Measurements from ENCODE around the gene PPP2CA.
"Not testable (repeated sequence)": the region's sequence is repeated elsewhere in the genome, so short reads cannot be mapped to it uniquely, and the experiment has no call there.

The PPP2CA gene

GRCh38 chr5:134263801-134264200 lies 37.9 kb upstream of the PPP2CA start:
- H3K4me3 ChIP-seq (ENCODE audit: low read depth, low read length): no peak overlapping the region
- no peak for DNase-seq (ENCODE audit: low read depth)
- no peak for TF ChIP-seq CTCF (IDR thresholded peaks at IDR 0.05; ENCODE audit: insufficient read depth, low read depth, low read length, missing control alignments)

GRCh38 chr5:134262629-134263028 lies 36.8 kb upstream of the PPP2CA start:
- H3K4me3 ChIP-seq (ENCODE audit: low read depth, low read length); DNase-seq (ENCODE audit: low read depth): not testable (repeated sequence)

GRCh38 chr5:134258896-134259295 lies 33.0 kb upstream of the PPP2CA start:
- H3K4me3 ChIP-seq (ENCODE audit: low read depth, low read length): no peak overlapping the region
- no peak for DNase-seq (ENCODE audit: low read depth)

GRCh38 chr5:134257176-134257575 lies 31.3 kb upstream of the PPP2CA start:
- no peak overlapping the region for H3K4me3 ChIP-seq (ENCODE audit: low read depth, low read length)
- no peak for TF ChIP-seq CTCF (IDR thresholded peaks at IDR 0.05; ENCODE audit: insufficient read depth, low read depth, low read length, missing control alignments)
- DNase-seq (ENCODE audit: low read depth): no peak

More at GRCh38 chr5:134258896-134259295, 33.0 kb upstream of the PPP2CA start:
- TF ChIP-seq CTCF (IDR thresholded peaks at IDR 0.05; ENCODE audit: insufficient read depth, low read depth, low read length, missing control alignments): no peak

GRCh38 chr5:134255418-134256150 lies 29.7 kb upstream of the PPP2CA start:
- no peak for TF ChIP-seq CTCF (IDR thresholded peaks at IDR 0.05; ENCODE audit: insufficient read depth, low read depth, low read length, missing control alignments)
- no peak overlapping the region for H3K4me3 ChIP-seq (ENCODE audit: low read depth, low read length)
- DNase-seq (ENCODE audit: low read depth): no peak

- not testable (repeated sequence) for H3K4me3 ChIP-seq (ENCODE audit: low read depth, low read length); DNase-seq (ENCODE audit: low read depth)
Measured at GRCh38 chr5:134253368-134254153, 27.7 kb upstream of the PPP2CA start.

GRCh38 chr5:134252671-134253070 lies 26.8 kb upstream of the PPP2CA start:
- no peak for TF ChIP-seq CTCF (IDR thresholded peaks at IDR 0.05; ENCODE audit: insufficient read depth, low read depth, low read length, missing control alignments)
- no peak overlapping the region for H3K4me3 ChIP-seq (ENCODE audit: low read depth, low read length)
- DNase-seq (ENCODE audit: low read depth): no peak

GRCh38 chr5:134250949-134251348 lies 25.1 kb upstream of the PPP2CA start:
- H3K4me3 ChIP-seq (ENCODE audit: low read depth, low read length): no peak overlapping the region
- TF ChIP-seq CTCF (IDR thresholded peaks at IDR 0.05; ENCODE audit: insufficient read depth, low read depth, low read length, missing control alignments): no peak
- DNase-seq (ENCODE audit: low read depth): no peak

Data from GM12865 (cell line).